Neural cell (in vitro differentiated cells): ENCODE data around the gene PKNOX2.

Source experiments
- EP300 ChIP-seq: fragments of 450-650 bp; conservative IDR thresholded peaks from 2 replicates; pipeline ENCODE4 v1.6.1; 2014; ENCODE audit warnings: antibody characterized with exemption, mild to moderate bottlenecking, moderate library complexity; ENCODE audit not compliant: poor library complexity, severe bottlenecking
- EZH2 ChIP-seq: fragments of 200-600, 300-800 bp; shearing (Covaris generic), sonication (generic); IDR thresholded peaks from 2 replicates; pipeline ENCODE4 v1.6.1; 2014; ENCODE audit warnings: antibody characterized with exemption, low read length, borderline replicate concordance, mild to moderate bottlenecking; ENCODE audit not compliant: insufficient read depth, poor library complexity, severe bottlenecking
- MXI1 ChIP-seq: fragments of 450-650 bp; conservative IDR thresholded peaks from 2 replicates; pipeline ENCODE4 v1.6.1; 2014; ENCODE audit warnings: antibody characterized with exemption, mild to moderate bottlenecking; ENCODE audit not compliant: poor library complexity, severe bottlenecking
- POLR2AphosphoS5 ChIP-seq: IDR thresholded peaks from 2 replicates; pipeline ENCODE4 v1.6.1; 2012
- RAD21 ChIP-seq: fragments of 450-650 bp; conservative IDR thresholded peaks from 2 replicates; pipeline ENCODE4 v1.6.1; 2014; ENCODE audit warnings: antibody characterized with exemption, mild to moderate bottlenecking, moderate library complexity
- SMC3 ChIP-seq: fragments of 450-650 bp; conservative IDR thresholded peaks from 2 replicates; pipeline ENCODE4 v1.6.1; 2014; ENCODE audit warnings: antibody characterized with exemption, mild to moderate bottlenecking, moderate library complexity; ENCODE audit not compliant: poor library complexity
- TAF1 ChIP-seq: IDR thresholded peaks from 2 replicates; pipeline ENCODE4 v1.6.1; 2012; ENCODE audit warnings: low read depth
- TF ChIP-seq, protein P1 (sequence below): fragments of 450-650 bp; IDR thresholded peaks from 2 replicates; pipeline ENCODE4 v1.5.1; 2014; ENCODE audit warnings: antibody characterized with exemption, mild to moderate bottlenecking, moderate library complexity; ENCODE audit not compliant: poor library complexity, severe bottlenecking
- TF ChIP-seq, protein P2 (sequence below): IDR thresholded peaks from 2 replicates; pipeline ENCODE4 v1.6.1; 2012; ENCODE audit warnings: borderline replicate concordance

DNA sequence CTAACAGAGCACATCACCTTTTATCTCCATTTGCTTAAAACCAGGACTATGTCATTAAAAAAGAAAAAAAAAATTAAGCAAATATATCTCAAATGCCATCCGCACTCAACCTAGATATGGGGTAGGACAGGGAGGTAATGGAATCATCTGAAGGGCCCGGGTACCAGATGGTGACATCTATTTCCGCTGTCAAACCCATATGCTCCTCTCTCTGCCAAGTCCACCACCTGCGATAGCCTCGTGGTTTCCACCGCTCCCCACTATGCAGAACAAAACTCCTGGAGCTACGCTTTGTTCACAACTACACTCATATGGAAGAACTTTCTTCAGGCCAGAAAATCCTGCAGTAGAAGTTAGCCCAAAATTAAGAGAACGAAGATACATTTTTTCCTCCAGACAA lies 300.1 kb downstream of the PKNOX2 start:
- TF ChIP-seq, protein P1, sequence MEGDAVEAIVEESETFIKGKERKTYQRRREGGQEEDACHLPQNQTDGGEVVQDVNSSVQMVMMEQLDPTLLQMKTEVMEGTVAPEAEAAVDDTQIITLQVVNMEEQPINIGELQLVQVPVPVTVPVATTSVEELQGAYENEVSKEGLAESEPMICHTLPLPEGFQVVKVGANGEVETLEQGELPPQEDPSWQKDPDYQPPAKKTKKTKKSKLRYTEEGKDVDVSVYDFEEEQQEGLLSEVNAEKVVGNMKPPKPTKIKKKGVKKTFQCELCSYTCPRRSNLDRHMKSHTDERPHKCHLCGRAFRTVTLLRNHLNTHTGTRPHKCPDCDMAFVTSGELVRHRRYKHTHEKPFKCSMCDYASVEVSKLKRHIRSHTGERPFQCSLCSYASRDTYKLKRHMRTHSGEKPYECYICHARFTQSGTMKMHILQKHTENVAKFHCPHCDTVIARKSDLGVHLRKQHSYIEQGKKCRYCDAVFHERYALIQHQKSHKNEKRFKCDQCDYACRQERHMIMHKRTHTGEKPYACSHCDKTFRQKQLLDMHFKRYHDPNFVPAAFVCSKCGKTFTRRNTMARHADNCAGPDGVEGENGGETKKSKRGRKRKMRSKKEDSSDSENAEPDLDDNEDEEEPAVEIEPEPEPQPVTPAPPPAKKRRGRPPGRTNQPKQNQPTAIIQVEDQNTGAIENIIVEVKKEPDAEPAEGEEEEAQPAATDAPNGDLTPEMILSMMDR: no peak
- TF ChIP-seq, protein P2, sequence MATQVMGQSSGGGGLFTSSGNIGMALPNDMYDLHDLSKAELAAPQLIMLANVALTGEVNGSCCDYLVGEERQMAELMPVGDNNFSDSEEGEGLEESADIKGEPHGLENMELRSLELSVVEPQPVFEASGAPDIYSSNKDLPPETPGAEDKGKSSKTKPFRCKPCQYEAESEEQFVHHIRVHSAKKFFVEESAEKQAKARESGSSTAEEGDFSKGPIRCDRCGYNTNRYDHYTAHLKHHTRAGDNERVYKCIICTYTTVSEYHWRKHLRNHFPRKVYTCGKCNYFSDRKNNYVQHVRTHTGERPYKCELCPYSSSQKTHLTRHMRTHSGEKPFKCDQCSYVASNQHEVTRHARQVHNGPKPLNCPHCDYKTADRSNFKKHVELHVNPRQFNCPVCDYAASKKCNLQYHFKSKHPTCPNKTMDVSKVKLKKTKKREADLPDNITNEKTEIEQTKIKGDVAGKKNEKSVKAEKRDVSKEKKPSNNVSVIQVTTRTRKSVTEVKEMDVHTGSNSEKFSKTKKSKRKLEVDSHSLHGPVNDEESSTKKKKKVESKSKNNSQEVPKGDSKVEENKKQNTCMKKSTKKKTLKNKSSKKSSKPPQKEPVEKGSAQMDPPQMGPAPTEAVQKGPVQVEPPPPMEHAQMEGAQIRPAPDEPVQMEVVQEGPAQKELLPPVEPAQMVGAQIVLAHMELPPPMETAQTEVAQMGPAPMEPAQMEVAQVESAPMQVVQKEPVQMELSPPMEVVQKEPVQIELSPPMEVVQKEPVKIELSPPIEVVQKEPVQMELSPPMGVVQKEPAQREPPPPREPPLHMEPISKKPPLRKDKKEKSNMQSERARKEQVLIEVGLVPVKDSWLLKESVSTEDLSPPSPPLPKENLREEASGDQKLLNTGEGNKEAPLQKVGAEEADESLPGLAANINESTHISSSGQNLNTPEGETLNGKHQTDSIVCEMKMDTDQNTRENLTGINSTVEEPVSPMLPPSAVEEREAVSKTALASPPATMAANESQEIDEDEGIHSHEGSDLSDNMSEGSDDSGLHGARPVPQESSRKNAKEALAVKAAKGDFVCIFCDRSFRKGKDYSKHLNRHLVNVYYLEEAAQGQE: no peak
- TF ChIP-seq EP300: no peak
- TF ChIP-seq EZH2: no peak
- TF ChIP-seq POLR2AphosphoS5: no peak
- no peak for TF ChIP-seq SMC3
- no peak for TF ChIP-seq TAF1
- no peak for TF ChIP-seq MXI1
- no peak for TF ChIP-seq RAD21
